ENCODE data around the gene ATXN7L1. TPM values are rescaled to one million over a fixed set of nuclear protein-coding genes. Genes with fewer than 3 reads are reported as not detected.

Gene ATXN7L1
- total RNA-seq, 1 donor from 2014 or later, result 16.2 TPM

GRCh38 chr7:105648561-105649401, 227.6 kb downstream of the ATXN7L1 start:
- no peak for DNase-seq (ENCODE audit: extremely low spot score in 2 of 2)
- no peaks in the 10 kb centered on the region for H3K36me3 ChIP-seq
- no peak for TF ChIP-seq POLR2AphosphoS5 (IDR thresholded peaks at IDR 0.05; ENCODE audit: insufficient read depth in 1 of 2, low read depth in 1 of 2)
- TF ChIP-seq CTCF (IDR thresholded peaks at IDR 0.05), result no peak
- TF ChIP-seq POLR2A (IDR thresholded peaks at IDR 0.05), result no peak
- intact Hi-C loops (cut with DNase I), result no loop called here
- H3K9me3 ChIP-seq, result no peaks in the 10 kb centered on the region
- H3K27me3 ChIP-seq, result no peaks in the 10 kb centered on the region
- H3K27ac ChIP-seq, result no peak overlapping the region
- no peak overlapping the region for H3K4me3 ChIP-seq
- H3K4me1 ChIP-seq, result peaks cover 52% of the 10 kb centered on the region

DNA sequence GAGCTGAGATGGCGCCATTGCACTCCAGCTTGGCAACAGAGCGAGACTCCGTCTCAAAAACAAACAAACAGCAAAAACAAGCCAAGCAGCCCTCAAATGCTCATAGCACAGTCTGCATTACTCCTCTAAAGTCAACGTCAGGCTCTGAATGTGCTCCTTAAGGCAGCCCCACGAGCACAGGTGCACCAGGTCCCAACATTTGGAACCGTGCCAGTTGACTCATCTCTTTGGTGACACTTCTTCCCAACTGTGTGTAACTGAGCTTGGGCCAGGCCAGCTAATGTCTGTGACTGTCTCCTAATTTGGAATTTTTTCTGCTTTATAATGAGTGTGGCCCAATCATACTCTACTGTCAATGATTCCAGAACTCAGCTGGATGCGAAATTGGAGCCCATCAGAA, 228.8 kb downstream of the ATXN7L1 start:
- intact Hi-C loops (cut with DNase I), result no loop called here
- TF ChIP-seq POLR2A (IDR thresholded peaks at IDR 0.05) (no peak), CTCF (IDR thresholded peaks at IDR 0.05) (no peak), POLR2AphosphoS5 (IDR thresholded peaks at IDR 0.05; ENCODE audit: insufficient read depth in 1 of 2, low read depth in 1 of 2) (no peak)
- H3K27ac ChIP-seq, result no peak overlapping the region
- H3K27me3 ChIP-seq, result no peaks in the 10 kb centered on the region
- H3K9me3 ChIP-seq, result no peaks in the 10 kb centered on the region
- no peak for DNase-seq (ENCODE audit: extremely low spot score in 2 of 2)
- H3K4me1 ChIP-seq, result peaks cover 49% of the 10 kb centered on the region
- no peaks in the 10 kb centered on the region for H3K36me3 ChIP-seq
- no peak overlapping the region for H3K4me3 ChIP-seq

GRCh38 chr7:105644937-105645336, 231.5 kb downstream of the ATXN7L1 start:
- Histone ChIP-seq H3K27me3 (no peaks in the 10 kb centered on the region), H3K36me3 (no peaks in the 10 kb centered on the region), H3K9me3 (no peaks in the 10 kb centered on the region), H3K4me1 (peaks cover 33% of the 10 kb centered on the region), H3K27ac (no peak overlapping the region), H3K4me3 (no peak overlapping the region)
- TF ChIP-seq POLR2AphosphoS5 (IDR thresholded peaks at IDR 0.05; ENCODE audit: insufficient read depth in 1 of 2, low read depth in 1 of 2), result no peak
- TF ChIP-seq CTCF (IDR thresholded peaks at IDR 0.05), result no peak
- no peak for TF ChIP-seq POLR2A (IDR thresholded peaks at IDR 0.05)
- intact Hi-C loops (cut with DNase I), result no loop called here
- no peak for DNase-seq (ENCODE audit: extremely low spot score in 2 of 2)

DNA sequence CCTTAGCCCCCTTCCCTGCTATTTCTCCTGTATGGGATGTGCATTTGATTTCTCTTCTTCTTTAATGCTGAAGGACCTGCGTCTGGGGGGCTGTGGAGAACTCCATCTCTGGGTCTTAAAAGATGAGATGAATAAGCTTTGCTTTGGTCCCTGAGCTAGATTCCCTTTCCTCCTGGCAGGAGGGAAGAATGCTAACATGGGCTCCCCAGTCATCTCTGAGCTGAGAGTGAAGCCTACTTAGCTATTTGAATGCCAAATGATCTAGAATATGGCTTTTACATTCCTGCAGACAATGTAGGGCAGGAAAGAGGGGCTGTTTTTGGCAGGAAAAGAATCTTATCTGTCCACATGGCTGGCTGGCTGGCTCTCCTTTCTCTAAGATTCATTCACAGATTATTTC, 232.5 kb downstream of the ATXN7L1 start:
- Histone ChIP-seq H3K27ac (no peak overlapping the region), H3K4me1 (peaks cover 31% of the 10 kb centered on the region), H3K36me3 (no peaks in the 10 kb centered on the region), H3K4me3 (no peak overlapping the region), H3K27me3 (no peaks in the 10 kb centered on the region), H3K9me3 (no peaks in the 10 kb centered on the region)
- intact Hi-C loops (cut with DNase I), result no loop called here
- no peak for DNase-seq (ENCODE audit: extremely low spot score in 2 of 2)
- TF ChIP-seq CTCF (IDR thresholded peaks at IDR 0.05) (no peak), POLR2AphosphoS5 (IDR thresholded peaks at IDR 0.05; ENCODE audit: insufficient read depth in 1 of 2, low read depth in 1 of 2) (no peak), POLR2A (IDR thresholded peaks at IDR 0.05) (no peak)

- Histone ChIP-seq H3K4me3 (no peak overlapping the region), H3K27me3 (no peaks in the 10 kb centered on the region), H3K27ac (no peak overlapping the region), H3K9me3 (no peaks in the 10 kb centered on the region), H3K36me3 (no peaks in the 10 kb centered on the region), H3K4me1 (peaks cover 29% of the 10 kb centered on the region)
- no peak for DNase-seq (ENCODE audit: extremely low spot score in 2 of 2)
- TF ChIP-seq CTCF (IDR thresholded peaks at IDR 0.05) (no peak), POLR2AphosphoS5 (IDR thresholded peaks at IDR 0.05; ENCODE audit: insufficient read depth in 1 of 2, low read depth in 1 of 2) (no peak), POLR2A (IDR thresholded peaks at IDR 0.05) (no peak)
- intact Hi-C loops (cut with DNase I), result no loop called here
These were observed 233.0 kb downstream of the ATXN7L1 start for GRCh38 chr7:105643384-105643783.
